GM23248 (cell line): ENCODE measurements around the gene AIRE. TPM values are rescaled to one million over a fixed set of nuclear protein-coding genes. Genes with fewer than 3 reads are reported as not detected.

Source experiments
- DNase-seq: peaks from one replicate; pipeline ENCODE4 v3.0.0-alpha.2; 2015
- H2AFZ ChIP-seq: fragments of 200-600 bp; sonication (generic); 2 replicates; pipeline ENCODE4 v1.6.1; 2016; ENCODE audit warnings: antibody characterized with exemption
- H3F3A ChIP-seq: fragments of 200-600 bp; sonication (generic); 2 replicates; pipeline ENCODE4 v1.6.1; 2016; ENCODE audit warnings: mild to moderate bottlenecking, antibody characterized with exemption, mixed run types; ENCODE audit not compliant: insufficient read depth
- H3K27ac ChIP-seq: fragments of 200-600 bp; sonication (generic); 2 replicates; pipeline ENCODE4 v1.5.1; 2016; ENCODE audit warnings: mild to moderate bottlenecking
- H3K27me3 ChIP-seq: fragments of 200-600 bp; sonication (generic); replicated peaks from 2 replicates; pipeline ENCODE4 v1.6.1; 2016; ENCODE audit warnings: mild to moderate bottlenecking; ENCODE audit not compliant: insufficient read depth
- H3K36me3 ChIP-seq: fragments of 200-600 bp; sonication (generic); 2 replicates; pipeline ENCODE4 v1.6.1; 2016; ENCODE audit warnings: low read depth, mild to moderate bottlenecking
- H3K4me1 ChIP-seq: fragments of 200-600 bp; sonication (generic); 2 replicates; pipeline ENCODE4 v1.6.1; 2016; ENCODE audit warnings: mild to moderate bottlenecking; ENCODE audit not compliant: insufficient read depth
- H3K4me2 ChIP-seq: fragments of 200-600 bp; sonication (generic); one replicate; pipeline ENCODE4 v1.6.1; 2016; ENCODE audit warnings: mild to moderate bottlenecking; ENCODE audit not compliant: unreplicated experiment
- H3K4me3 ChIP-seq: fragments of 200-600 bp; sonication (generic); 2 replicates; pipeline ENCODE4 v1.5.1; 2016; ENCODE audit warnings: mild to moderate bottlenecking
- H3K79me2 ChIP-seq: fragments of 200-600 bp; sonication (generic); 2 replicates; pipeline ENCODE4 v1.6.1; 2016; ENCODE audit warnings: mild to moderate bottlenecking; ENCODE audit not compliant: insufficient read depth
- H3K9ac ChIP-seq: fragments of 200-600 bp; sonication (generic); 2 replicates; pipeline ENCODE4 v1.6.1; 2016; ENCODE audit warnings: mild to moderate bottlenecking
- H3K9me2 ChIP-seq: fragments of 200-600 bp; sonication (generic); 2 replicates; pipeline ENCODE4 v1.6.1; 2016; ENCODE audit warnings: mixed run types, mild to moderate bottlenecking, moderate library complexity; ENCODE audit not compliant: insufficient read depth
- H3K9me3 ChIP-seq: fragments of 200-600 bp; sonication (generic); one replicate; pipeline ENCODE4 v1.6.1; 2017; ENCODE audit warnings: low read depth
- H4K20me1 ChIP-seq: fragments of 200-600 bp; sonication (generic); 2 replicates; pipeline ENCODE4 v1.6.0; 2016; ENCODE audit not compliant: insufficient read depth
- EZH2 ChIP-seq: fragments of 200-600 bp; sonication (generic); IDR thresholded peaks from 2 replicates; pipeline ENCODE4 v1.6.1; 2018; ENCODE audit warnings: antibody characterized with exemption, mild to moderate bottlenecking; ENCODE audit not compliant: insufficient read depth, poor library complexity, severe bottlenecking
- EZH2phosphoT487 ChIP-seq: fragments of 200-600 bp; sonication (generic); IDR thresholded peaks from 2 replicates; pipeline ENCODE4 v1.6.1; 2018; ENCODE audit warnings: antibody characterized with exemption, moderate library complexity, mild to moderate bottlenecking, low read depth; ENCODE audit not compliant: insufficient read depth
- WGBS, 2 experiments: methylation state at CpG; one replicate each; pipeline ENCODE4 v1.1.6; 2015 to 2017; ENCODE audit warnings: low lambda C conversion rate in 2 of 2, low coverage in 1 of 2; ENCODE audit errors: missing lambda C conversion rate in 2 of 2; 5-methylcytosine and 5-hydroxymethylcytosine counted together
- in situ Hi-C: fragments of 300-500 bp; cut with MboI; formaldehyde crosslinking; loops from 2 replicates; pipeline ENCODE4 v1.15.0; 2020
- polyA plus RNA-seq: library from polyadenylated mRNA; unstranded; fragments of >200 nt; fragmentation: Nextera tagmentation; extraction: Ambion mirVana; gene quantifications from 2 replicates; pipeline ENCODE4 v1.2.1, GENCODE V29; 2016
- total RNA-seq: library from RNA; depleted of rRNA; stranded (reverse); fragments of >200 nt; shearing (Covaris generic); gene quantifications from 2 replicates; pipeline ENCODE4 v1.2.3, GENCODE V29; 2014

The AIRE gene
- total and polyA plus RNA-seq, 2 experiments from 2014 or later = not detected

GRCh38 chr21:44290327-44291077 is 4.8 kb downstream of the AIRE start:
- Histone ChIP-seq H3K9ac (no peak overlapping the region), H3K9me2 (no peaks in the 10 kb centered on the region), H3K4me2 (no peak overlapping the region), H3K27me3 (no peaks in the 10 kb centered on the region), H4K20me1 (no peaks in the 10 kb centered on the region), H3K27ac (no peak overlapping the region), H3K79me2 (no peaks in the 10 kb centered on the region), H3K9me3 (no peaks in the 10 kb centered on the region), H3K4me3 (no peak overlapping the region), H3K36me3 (no peaks in the 10 kb centered on the region), H2AFZ (no peak overlapping the region), H3K4me1 (no peaks in the 10 kb centered on the region), H3F3A (no peaks in the 10 kb centered on the region)
- no peak for DNase-seq
- WGBS, 2 experiments = 83% methylated on average over 15 to 16 of the region's 16 CpGs
- in situ Hi-C loops = no loop called here
- TF ChIP-seq EZH2phosphoT487 (no peak), EZH2 (no peak)

DNA sequence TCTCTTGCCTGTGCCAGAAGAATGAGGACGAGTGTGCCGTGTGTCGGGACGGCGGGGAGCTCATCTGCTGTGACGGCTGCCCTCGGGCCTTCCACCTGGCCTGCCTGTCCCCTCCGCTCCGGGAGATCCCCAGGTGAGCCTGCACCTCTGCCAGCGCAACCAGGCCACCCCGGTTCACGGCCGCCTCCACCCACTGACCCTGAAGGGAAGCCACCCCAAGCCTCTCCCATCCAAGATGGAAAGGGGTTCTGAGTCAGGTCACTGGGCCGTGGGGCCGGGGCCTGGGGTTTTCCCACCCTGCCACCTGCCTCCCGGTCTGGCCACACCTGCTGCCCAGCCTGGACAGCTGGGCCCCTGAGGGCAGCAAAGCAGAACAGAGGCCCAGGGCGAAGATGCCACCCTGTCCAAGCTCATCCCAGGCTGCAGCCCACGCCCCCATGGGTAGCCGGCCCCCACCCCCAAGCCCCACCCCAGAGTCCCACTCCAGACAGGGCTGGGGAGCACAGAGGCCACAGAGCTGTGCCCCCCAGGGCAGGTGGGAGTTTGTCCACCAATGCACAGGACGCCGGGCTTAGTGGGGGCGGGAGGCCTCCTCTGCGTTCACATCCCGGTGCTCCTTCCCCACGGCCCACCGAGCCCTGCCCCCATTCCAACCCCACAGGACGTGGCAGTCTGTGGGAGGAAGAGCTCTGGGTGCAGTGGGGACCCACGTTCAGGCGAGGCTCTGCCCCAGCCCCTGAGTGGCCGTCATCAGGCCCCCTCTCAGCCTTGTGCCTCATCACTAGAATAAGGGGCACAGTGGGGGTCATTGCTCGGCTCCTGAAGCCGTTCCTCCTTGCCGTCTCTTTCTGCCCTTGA is 5.6 kb downstream of the AIRE start:
- Histone ChIP-seq H3K9ac (no peak overlapping the region), H3K9me2 (no peaks in the 10 kb centered on the region), H3K79me2 (no peaks in the 10 kb centered on the region), H3K4me1 (no peaks in the 10 kb centered on the region), H2AFZ (no peak overlapping the region), H3K9me3 (no peaks in the 10 kb centered on the region), H4K20me1 (no peaks in the 10 kb centered on the region), H3K4me3 (no peak overlapping the region), H3K27me3 (no peaks in the 10 kb centered on the region), H3K27ac (no peak overlapping the region), H3K4me2 (no peak overlapping the region), H3K36me3 (no peaks in the 10 kb centered on the region), H3F3A (no peaks in the 10 kb centered on the region)
- 77 to 79% methylated on average over 23 to 27 of the region's 33 CpGs for WGBS, 2 experiments
- in situ Hi-C loops = no loop called here
- no peak for DNase-seq
- TF ChIP-seq EZH2 = no peak
- no peak for TF ChIP-seq EZH2phosphoT487

GRCh38 chr21:44291936-44292811 is 6.5 kb downstream of the AIRE start:
- H3K9ac ChIP-seq = no peak overlapping the region
- H2AFZ ChIP-seq = no peak overlapping the region
- H4K20me1 ChIP-seq = no peaks in the 10 kb centered on the region
- WGBS, 2 experiments = 47 to 51% methylated on average over 21 to 24 of the region's 25 CpGs
- H3K9me2 ChIP-seq = no peaks in the 10 kb centered on the region
- no peak overlapping the region for H3K27ac ChIP-seq
- no peaks in the 10 kb centered on the region for H3F3A ChIP-seq
- peak; percentile 25 for DNase-seq
- in situ Hi-C loops = no loop called here
- no peak for TF ChIP-seq EZH2
- no peak for TF ChIP-seq EZH2phosphoT487
- H3K4me2 ChIP-seq = no peak overlapping the region
- no peaks in the 10 kb centered on the region for H3K79me2 ChIP-seq
- H3K4me3 ChIP-seq = no peak overlapping the region
- no peaks in the 10 kb centered on the region for H3K9me3 ChIP-seq
- H3K4me1 ChIP-seq = no peaks in the 10 kb centered on the region
- no peaks in the 10 kb centered on the region for H3K36me3 ChIP-seq
- no peaks in the 10 kb centered on the region for H3K27me3 ChIP-seq

DNA sequence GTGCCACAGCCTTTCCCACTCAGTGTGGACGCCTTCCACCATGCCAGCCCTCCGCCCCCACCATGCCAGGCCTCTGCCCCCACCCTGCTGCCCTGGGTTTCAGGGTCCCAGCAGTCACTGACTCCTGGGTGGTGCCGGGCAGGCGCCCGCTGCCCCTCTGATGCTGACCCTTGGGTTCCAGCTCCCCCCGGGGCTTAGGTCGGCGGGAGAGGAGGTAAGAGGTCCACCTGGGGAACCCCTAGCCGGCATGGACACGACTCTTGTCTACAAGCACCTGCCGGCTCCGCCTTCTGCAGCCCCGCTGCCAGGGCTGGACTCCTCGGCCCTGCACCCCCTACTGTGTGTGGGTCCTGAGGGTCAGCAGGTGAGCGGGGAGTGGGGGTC is 7.1 kb downstream of the AIRE start:
- H3K27me3 ChIP-seq = no peaks in the 10 kb centered on the region
- H3K4me3 ChIP-seq = no peak overlapping the region
- no peak for DNase-seq
- no peaks in the 10 kb centered on the region for H3K4me1 ChIP-seq
- H2AFZ ChIP-seq = no peak overlapping the region
- H3K9ac ChIP-seq = no peak overlapping the region
- no peak overlapping the region for H3K4me2 ChIP-seq
- no peaks in the 10 kb centered on the region for H4K20me1 ChIP-seq
- no peaks in the 10 kb centered on the region for H3K36me3 ChIP-seq
- no peaks in the 10 kb centered on the region for H3K9me3 ChIP-seq
- TF ChIP-seq EZH2phosphoT487 = no peak
- TF ChIP-seq EZH2 = no peak
- no peaks in the 10 kb centered on the region for H3K9me2 ChIP-seq
- 91 to 93% methylated on average over 14 to 15 of the region's 15 CpGs for WGBS, 2 experiments
- in situ Hi-C loops = no loop called here
- no peaks in the 10 kb centered on the region for H3F3A ChIP-seq
- H3K79me2 ChIP-seq = no peaks in the 10 kb centered on the region
- H3K27ac ChIP-seq = no peak overlapping the region
